ENCODE measurements around the gene PDE2A. TPM values are rescaled to one million over a fixed set of nuclear protein-coding genes. Genes with fewer than 3 reads are reported as not detected.

PDE2A gene
- polyA plus RNA-seq, 1 donor (not counting 4 experiments of a cell fraction or from before 2014, with no cell fraction given), result 0.38 TPM

- Histone ChIP-seq H3K79me2 (ENCODE audit: control insufficient read depth, insufficient read depth, low read length) (no peaks in the 10 kb centered on the region), H3K4me3 (ENCODE audit: control insufficient read depth in 2 of 3, extremely low read depth in 1 of 3, insufficient read depth in 2 of 3, low read depth in 1 of 3, low read length in 3 of 3) (no peak overlapping the region), H3K36me3 (ENCODE audit: control insufficient read depth in 2 of 2, extremely low read depth in 1 of 2, insufficient read depth in 2 of 2, low read length in 2 of 2) (no peaks in the 10 kb centered on the region), H3K9ac (ENCODE audit: control insufficient read depth, extremely low read depth, insufficient read depth, low read length) (no peak overlapping the region), H3K4me1 (ENCODE audit: control insufficient read depth, extremely low read depth, insufficient read depth, low read length) (no peaks in the 10 kb centered on the region), H3K9me3 (ENCODE audit: control insufficient read depth, low read depth, low read length) (no peaks in the 10 kb centered on the region), H4K20me1 (ENCODE audit: control insufficient read depth, extremely low read depth, insufficient read depth, low read length) (no peaks in the 10 kb centered on the region), H3K9me1 (ENCODE audit: control insufficient read depth, extremely low read depth, insufficient read depth, low read length) (no peaks in the 10 kb centered on the region), H3K27me3 (ENCODE audit: control insufficient read depth, extremely low read depth, insufficient read depth, low read length) (peaks cover 32% of the 10 kb centered on the region), H3K4me2 (ENCODE audit: control insufficient read depth, extremely low read depth, insufficient read depth, low read depth, low read length) (no peak overlapping the region), H3K27ac (ENCODE audit: control insufficient read depth, insufficient read depth, low read length) (no peak overlapping the region), H2AFZ (ENCODE audit: control insufficient read depth, low read length) (no peak overlapping the region)
- FAIRE-seq (no peak), DNase-seq (ENCODE audit: low read depth, low spot score) (no peak)
- TF ChIP-seq EZH2 (IDR thresholded peaks at IDR 0.05; ENCODE audit: low read length) (no peak), CTCF (optimal IDR thresholded peaks at IDR 0.05 in 1 of 3, IDR thresholded peaks at IDR 0.05 in 1 of 3, conservative IDR thresholded peaks at IDR 0.05 in 1 of 3; ENCODE audit: extremely low read depth in 1 of 3, insufficient read depth in 2 of 3, low read length in 3 of 3) (no peak)
- dilution Hi-C loops (cut with MboI; ENCODE audit: extremely low pct_ligation_motif_present, low sequenced_read_pairs), result no loop called here
Observed at GRCh38 chr11:72652873-72653630, 21.2 kb downstream of the PDE2A start.

GRCh38 chr11:72652133-72652532, 22.1 kb downstream of the PDE2A start:
- H3K4me3 ChIP-seq (ENCODE audit: control insufficient read depth in 2 of 3, extremely low read depth in 1 of 3, insufficient read depth in 2 of 3, low read depth in 1 of 3, low read length in 3 of 3), result no peak overlapping the region
- H3K4me1 ChIP-seq (ENCODE audit: control insufficient read depth, extremely low read depth, insufficient read depth, low read length), result no peaks in the 10 kb centered on the region
- no peak overlapping the region for H3K27ac ChIP-seq (ENCODE audit: control insufficient read depth, insufficient read depth, low read length)
- dilution Hi-C loops (cut with MboI; ENCODE audit: extremely low pct_ligation_motif_present, low sequenced_read_pairs), result no loop called here
- TF ChIP-seq EZH2 (IDR thresholded peaks at IDR 0.05; ENCODE audit: low read length), result no peak
- no peak for TF ChIP-seq CTCF (optimal IDR thresholded peaks at IDR 0.05 in 1 of 3, IDR thresholded peaks at IDR 0.05 in 1 of 3, conservative IDR thresholded peaks at IDR 0.05 in 1 of 3; ENCODE audit: extremely low read depth in 1 of 3, insufficient read depth in 2 of 3, low read length in 3 of 3)
- no peak overlapping the region for H3K4me2 ChIP-seq (ENCODE audit: control insufficient read depth, extremely low read depth, insufficient read depth, low read depth, low read length)
- DNase-seq (ENCODE audit: low read depth, low spot score), result no peak
- no peaks in the 10 kb centered on the region for H3K9me3 ChIP-seq (ENCODE audit: control insufficient read depth, low read depth, low read length)
- no peak for FAIRE-seq
- no peaks in the 10 kb centered on the region for H3K36me3 ChIP-seq (ENCODE audit: control insufficient read depth in 2 of 2, extremely low read depth in 1 of 2, insufficient read depth in 2 of 2, low read length in 2 of 2)
- H4K20me1 ChIP-seq (ENCODE audit: control insufficient read depth, extremely low read depth, insufficient read depth, low read length), result no peaks in the 10 kb centered on the region
- no peak overlapping the region for H3K9ac ChIP-seq (ENCODE audit: control insufficient read depth, extremely low read depth, insufficient read depth, low read length)
- no peaks in the 10 kb centered on the region for H3K79me2 ChIP-seq (ENCODE audit: control insufficient read depth, insufficient read depth, low read length)
- H3K27me3 ChIP-seq (ENCODE audit: control insufficient read depth, extremely low read depth, insufficient read depth, low read length), result peaks cover 26% of the 10 kb centered on the region
- no peak overlapping the region for H2AFZ ChIP-seq (ENCODE audit: control insufficient read depth, low read length)
- no peaks in the 10 kb centered on the region for H3K9me1 ChIP-seq (ENCODE audit: control insufficient read depth, extremely low read depth, insufficient read depth, low read length)
